ENCODE results near the gene SDF2L1. TPM values are rescaled to one million over a fixed set of nuclear protein-coding genes. Genes with fewer than 3 reads are reported as not detected.

Gene SDF2L1, protein sequence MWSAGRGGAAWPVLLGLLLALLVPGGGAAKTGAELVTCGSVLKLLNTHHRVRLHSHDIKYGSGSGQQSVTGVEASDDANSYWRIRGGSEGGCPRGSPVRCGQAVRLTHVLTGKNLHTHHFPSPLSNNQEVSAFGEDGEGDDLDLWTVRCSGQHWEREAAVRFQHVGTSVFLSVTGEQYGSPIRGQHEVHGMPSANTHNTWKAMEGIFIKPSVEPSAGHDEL
- 27.7 and 52.1 TPM in 2 replicates for total RNA-seq

GRCh38 chr22:21641789-21642583 lies at the start of gene SDF2L1:
Gene SDF2L1 (plus strand): TSS chr22:21642302. CDS start chr22:21642337, 35 bp downstream.

GRCh38 chr22:21629255-21630149 lies 12.6 kb upstream of the SDF2L1 start, which contains the start of gene YDJC:
Gene YDJC (minus strand): TSS chr22:21630022. CDS start chr22:21630014, 8 bp downstream.

GRCh38 chr22:21632237-21632895 lies 9.7 kb upstream of the SDF2L1 start, which contains the start of gene CCDC116:
Gene CCDC116 (plus strand): TSS chr22:21632760. CDS start chr22:21633182, 422 bp downstream.

Other genes with a start within 250 kb of the SDF2L1 start
- 2.6 and 3.6 TPM in 2 replicates for gene HIC2, start 224.9 kb upstream of the SDF2L1 start, total RNA-seq
- 1.2 TPM in 1 of 2 replicates, not detected in the other for gene TMEM191C, start 174.9 kb upstream of the SDF2L1 start, total RNA-seq
- gene RIMBP3C, start 90.8 kb upstream of the SDF2L1 start, total RNA-seq: under 0.01 and 0.21 TPM in 2 replicates
- 24.9 and 26.3 TPM in 2 replicates for gene UBE2L3, start 74.6 kb upstream of the SDF2L1 start, total RNA-seq
- gene YDJC, start 12.3 kb upstream of the SDF2L1 start, total RNA-seq: 56.3 and 57.6 TPM in 2 replicates
- 0.24 TPM in 1 of 2 replicates, not detected in the other for gene CCDC116, start 9.5 kb upstream of the SDF2L1 start, total RNA-seq
- gene PPIL2, start 23.7 kb downstream of the SDF2L1 start, total RNA-seq: 14.5 and 14.7 TPM in 2 replicates
- 1.4 TPM in 1 of 2 replicates, not detected in the other for gene YPEL1, start 93.5 kb downstream of the SDF2L1 start, total RNA-seq
- gene MAPK1, start 225.3 kb downstream of the SDF2L1 start, total RNA-seq: 56.1 and 56.7 TPM in 2 replicates

Measured in tracheal epithelial cell (primary cell).